H1 (cell line): Measurements from ENCODE around the gene TP53BP2. TPM values are rescaled to one million over a fixed set of nuclear protein-coding genes. Genes with fewer than 3 reads are reported as not detected.

Experiments
- CTCF ChIA-PET: fragments of 300-600 bp; sonication (Branson Sonifier 250); formaldehyde crosslinking; loops from one replicate; lab custom pipeline; 2021; ENCODE audit not compliant: partially characterized antibody; lab: Charles Lee
- POLR2A ChIA-PET: fragments of 300-600 bp; sonication (Branson Sonifier 250); formaldehyde crosslinking; loops from one replicate; lab custom pipeline; 2021; ENCODE audit warnings: inconsistent platforms; ENCODE audit not compliant: partially characterized antibody; lab: Charles Lee
- DNase-seq, 2 experiments: peaks; one replicate each; pipeline versions ENCODE4 v3.0.0 to v3.0.0-alpha.2; 2010 to 2022; ENCODE audit warnings: low spot score in 2 of 2, low read depth in 1 of 2, mixed read lengths in 1 of 2
- FAIRE-seq: peaks from 2 replicates; lab custom pipeline; 2011; peaks lifted over from hg19 to GRCh38; lab: Jason Lieb, UNC
- H2AFZ ChIP-seq: 2 replicates; pipeline ENCODE4 v1.8.1; 2012; ENCODE audit warnings: low read length, inconsistent platforms
- H2AK5ac ChIP-seq: 2 replicates; pipeline ENCODE4 v1.6.1; 2013; ENCODE audit warnings: low read depth, low read length
- H2BK120ac ChIP-seq: replicated peaks from 2 replicates; pipeline ENCODE3; 2013; ENCODE audit warnings: low read depth, low read length, inconsistent platforms
- H2BK12ac ChIP-seq: 2 replicates; pipeline ENCODE4 v1.6.1; 2013; ENCODE audit warnings: low read depth, low read length
- H2BK15ac ChIP-seq: 2 replicates; pipeline ENCODE4 v1.6.1; 2013; ENCODE audit warnings: low read length
- H2BK20ac ChIP-seq: 2 replicates; pipeline ENCODE4 v1.6.1; 2013; ENCODE audit warnings: low read length
- H2BK5ac ChIP-seq: 2 replicates; pipeline ENCODE4 v1.6.1; 2013; ENCODE audit warnings: low read depth, low read length
- H3K14ac ChIP-seq: 2 replicates; pipeline ENCODE4 v1.6.1; 2013; ENCODE audit warnings: inconsistent platforms; ENCODE audit not compliant: insufficient read length
- H3K18ac ChIP-seq: 2 replicates; pipeline ENCODE4 v1.6.1; 2013; ENCODE audit warnings: low read length; ENCODE audit errors: extremely low read depth
- H3K23ac ChIP-seq: 2 replicates; pipeline ENCODE4 v1.6.1; 2013; ENCODE audit warnings: inconsistent platforms; ENCODE audit not compliant: insufficient read length
- H3K23me2 ChIP-seq: 2 replicates; pipeline ENCODE4 v1.6.1; 2013; ENCODE audit warnings: low read depth, low read length
- H3K27ac ChIP-seq: 2 replicates; pipeline ENCODE4 v1.6.1; 2011; ENCODE audit warnings: low read depth, low read length, inconsistent platforms
- H3K27me3 ChIP-seq, 4 experiments: replicated peaks in 1 of 4; 1 replicate in 1 of 4; 2 replicates in 3 of 4; pipeline versions ENCODE4 v1.6.1 to v1.8.1; 2011 to 2013; ENCODE audit warnings: low read length in 3 of 4, mild to moderate bottlenecking in 3 of 4, inconsistent platforms in 2 of 4, mixed read lengths in 2 of 4, moderate library complexity in 1 of 4; ENCODE audit not compliant: control insufficient read depth in 3 of 4, insufficient read depth in 3 of 4; ENCODE audit errors: extremely low read depth in 1 of 4
- H3K36me3 ChIP-seq, 4 experiments: 2 replicates each; pipeline versions ENCODE4 v1.6.1 to v1.8.1; 2011 to 2013; ENCODE audit warnings: mild to moderate bottlenecking in 4 of 4, low read length in 3 of 4, moderate library complexity in 2 of 4, control low read depth in 1 of 4, inconsistent platforms in 1 of 4; ENCODE audit not compliant: insufficient read depth in 4 of 4, control insufficient read depth in 2 of 4
- H3K4ac ChIP-seq: replicated peaks from 2 replicates; pipeline ENCODE3; 2013; ENCODE audit warnings: low read length, low read depth, mixed read lengths, inconsistent platforms; ENCODE audit not compliant: insufficient read length
- H3K4me1 ChIP-seq, 4 experiments: replicated peaks in 1 of 4; 1 replicate in 1 of 4; 2 replicates in 3 of 4; pipeline versions ENCODE4 v1.6.1 to v1.8.1; 2011 to 2013; ENCODE audit warnings: low read length in 3 of 4, inconsistent platforms in 2 of 4, mixed read lengths in 1 of 4; ENCODE audit not compliant: insufficient read depth in 4 of 4, control insufficient read depth in 3 of 4
- H3K4me2 ChIP-seq, 2 experiments: 2 replicates each; pipeline versions ENCODE4 v1.6.1 to v1.8.1; 2011 to 2013; ENCODE audit warnings: low read depth in 2 of 2, low read length in 2 of 2, control low read depth in 1 of 2, inconsistent platforms in 1 of 2, mild to moderate bottlenecking in 1 of 2; ENCODE audit not compliant: insufficient read depth in 1 of 2
- H3K4me3 ChIP-seq, 4 experiments: fragments of 200-600, 300-600 bp in 1 of 4; sonication (generic), shearing (Covaris generic), sonication (Bioruptor Twin) in 1 of 4; 2 replicates each; pipeline versions ENCODE4 v1.5.1 to v1.8.1; 2011 to 2016; ENCODE audit warnings: low read length in 4 of 4, low read depth in 3 of 4, control low read depth in 2 of 4, inconsistent platforms in 2 of 4, mild to moderate bottlenecking in 2 of 4, mixed read lengths in 1 of 4, moderate library complexity in 1 of 4; ENCODE audit not compliant: insufficient read depth in 2 of 4; ENCODE audit errors: extremely low read depth in 1 of 4
- H3K56ac ChIP-seq: replicated peaks from 2 replicates; pipeline ENCODE3; 2013; ENCODE audit warnings: low read depth, mild to moderate bottlenecking, mixed read lengths, low read length, inconsistent platforms; ENCODE audit not compliant: insufficient read length
- H3K79me1 ChIP-seq: 2 replicates; pipeline ENCODE4 v1.6.1; 2013; ENCODE audit warnings: low read depth, low read length, control low read depth
- H3K79me2 ChIP-seq, 2 experiments: 2 replicates each; pipeline versions ENCODE4 v1.6.1 to v1.8.1; 2012 to 2013; ENCODE audit warnings: low read length in 2 of 2, mild to moderate bottlenecking in 2 of 2, inconsistent platforms in 1 of 2; ENCODE audit not compliant: insufficient read depth in 2 of 2, control insufficient read depth in 1 of 2
- H3K9ac ChIP-seq, 4 experiments: replicated peaks in 1 of 4; 1 replicate in 1 of 4; 2 replicates in 3 of 4; pipeline versions ENCODE4 v1.6.1 to v1.8.1; 2011 to 2013; ENCODE audit warnings: low read depth in 3 of 4, low read length in 3 of 4, control low read depth in 2 of 4, mild to moderate bottlenecking in 2 of 4, moderate library complexity in 2 of 4, inconsistent platforms in 1 of 4; ENCODE audit errors: extremely low read depth in 1 of 4
- H3K9me3 ChIP-seq, 2 experiments: 2 replicates each; pipeline versions ENCODE4 v1.6.1 to v1.8.1; 2012 to 2013; ENCODE audit warnings: mild to moderate bottlenecking in 2 of 2, moderate library complexity in 2 of 2, control low read depth in 1 of 2, inconsistent platforms in 1 of 2, low read depth in 1 of 2, low read length in 1 of 2, mixed read lengths in 1 of 2; ENCODE audit not compliant: insufficient read depth in 2 of 2
- H4K20me1 ChIP-seq, 2 experiments: replicated peaks in 1 of 2; 2 replicates each; pipeline versions ENCODE3 to v1.8.1; 2011 to 2013; ENCODE audit warnings: inconsistent platforms in 2 of 2, low read length in 2 of 2, mild to moderate bottlenecking in 1 of 2; ENCODE audit not compliant: insufficient read depth in 2 of 2, control insufficient read depth in 1 of 2
- H4K5ac ChIP-seq: 2 replicates; pipeline ENCODE4 v1.6.1; 2013; ENCODE audit warnings: low read length, low read depth, mixed read lengths, inconsistent platforms; ENCODE audit not compliant: insufficient read length
- H4K8ac ChIP-seq: 2 replicates; pipeline ENCODE4 v1.8.0; 2013; ENCODE audit warnings: mild to moderate bottlenecking, moderate library complexity, low read length, inconsistent platforms; ENCODE audit not compliant: insufficient read depth; ENCODE audit errors: extremely low read depth
- H4K91ac ChIP-seq: replicated peaks from 2 replicates; pipeline ENCODE3; 2013; ENCODE audit warnings: low read length, mixed read lengths, inconsistent platforms; ENCODE audit not compliant: insufficient read length
- ATF3 ChIP-seq: IDR thresholded peaks from 2 replicates; pipeline ENCODE4 v1.6.1; 2011; ENCODE audit warnings: low read depth, mild to moderate bottlenecking, low read length; ENCODE audit not compliant: insufficient read depth
- CREB1 ChIP-seq: IDR thresholded peaks from 2 replicates; pipeline ENCODE4 v1.6.1; 2012; ENCODE audit warnings: inconsistent platforms
- CTBP2 ChIP-seq: IDR thresholded peaks from 2 replicates; pipeline ENCODE4 v1.7.0; 2011; ENCODE audit warnings: borderline replicate concordance, mild to moderate bottlenecking, moderate library complexity, mixed read lengths, low read length; ENCODE audit not compliant: insufficient read depth, insufficient read length
- E2F6 ChIP-seq: IDR thresholded peaks from 2 replicates; pipeline ENCODE4 v1.6.1; 2012; ENCODE audit warnings: inconsistent platforms
- GTF2F1 ChIP-seq: IDR thresholded peaks from 2 replicates; pipeline ENCODE4 v1.6.1; 2012; ENCODE audit warnings: low read depth, low read length, improper control_type of control experiment, borderline replicate concordance
- JUND ChIP-seq: IDR thresholded peaks from 2 replicates; pipeline ENCODE4 v1.6.1; 2011; ENCODE audit warnings: mild to moderate bottlenecking, improper control_type of control experiment, low read length
- NRF1 ChIP-seq: IDR thresholded peaks from 2 replicates; pipeline ENCODE4 v1.6.1; 2011; ENCODE audit warnings: mild to moderate bottlenecking, low read depth, low read length, improper control_type of control experiment
- RAD21 ChIP-seq, 2 experiments: IDR thresholded peaks in 1 of 2; conservative IDR thresholded peaks in 1 of 2; 2 replicates each; pipeline ENCODE4 v1.6.1; 2011; ENCODE audit warnings: low read depth in 2 of 2, low read length in 2 of 2, improper control_type of control experiment in 1 of 2, inconsistent platforms in 1 of 2, mild to moderate bottlenecking in 1 of 2, moderate library complexity in 1 of 2
- SIRT6 ChIP-seq: IDR thresholded peaks from one replicate; pipeline ENCODE4 v1.7.1; 2012; ENCODE audit warnings: low read length, inconsistent platforms
- SP2 ChIP-seq: IDR thresholded peaks from 2 replicates; pipeline ENCODE4 v1.6.1; 2012; ENCODE audit warnings: mild to moderate bottlenecking, low read length, inconsistent platforms
- SUZ12 ChIP-seq: fragments of 200-600 bp; sonication (generic); IDR thresholded peaks from 2 replicates; pipeline ENCODE4 v1.6.1; 2012; ENCODE audit warnings: mild to moderate bottlenecking, inconsistent platforms, low read length, moderate library complexity, mixed read lengths
- WGBS, 2 experiments: shearing (Covaris generic) in 1 of 2; methylation state at CpG; one replicate each; pipeline versions ENCODE4 v1.1.6 to v1.1.7; 2013 to 2015; ENCODE audit warnings: low lambda C conversion rate in 2 of 2, mixed read lengths in 2 of 2, inconsistent platforms in 1 of 2, low coverage in 1 of 2, missing lambda C conversion rate in 1 of 2; ENCODE audit not compliant: insufficient replicate concordance in 2 of 2, insufficient coverage in 1 of 2, insufficient read length in 1 of 2; ENCODE audit errors: extremely low coverage in 1 of 2, missing lambda C conversion rate in 1 of 2; 5-methylcytosine and 5-hydroxymethylcytosine counted together
- polyA plus RNA-seq, 7 experiments: library from polyadenylated mRNA; depleted of rRNA in 3 of 7; stranded (reverse) in 5 of 7; unstranded in 2 of 7; fragments of >200 nt in 5 of 7; fragments of 200-250 nt in 2 of 7; gene quantifications; 1 replicate in 5 of 7; 2 replicates in 1 of 7; 4 replicates in 1 of 7; pipeline versions ENCODE4 v1.2.1 to v1.2.3, GENCODE V29; 2011 to 2013; ENCODE audit warnings: missing spikeins in 2 of 7, mixed read lengths in 2 of 7
- total RNA-seq: library from RNA; stranded (reverse); fragmentation: NEBNext Ultra II Directional; extraction: Animal tissue kit (Norgen Biotek cat#: 25700); gene quantifications from 2 replicates; pipeline ENCODE4 v1.2.1, GENCODE V29; 2021

The TP53BP2 gene
- total and polyA plus RNA-seq, 2 of the 8 experiments (the other 6 are each of a cell fraction or from before 2014, with no cell fraction given), result 18.0 to 38.7 TPM

GRCh38 chr1:223859058-223859457, 13.3 kb upstream of the TP53BP2 start:
- ChIA-PET POLR2A (interaction anchor here (2.9 kb wide), 1 partner anchor 13 kb away, joined by 21 read pairs; the partner anchor contains the start of gene TP53BP2), CTCF (interaction anchor here (0.5 kb wide), 1 partner anchor 80 kb away, joined by 3 read pairs; no protein-coding TSS in a partner anchor)
- Histone ChIP-seq H2BK12ac (no peak overlapping the region), H3K4me1 (no peaks in the 10 kb centered on the region), H3K56ac (no peak overlapping the region), H2AFZ (no peak overlapping the region), H3K4me2 (no peak overlapping the region), H3K23ac (no peak overlapping the region), H2BK5ac (no peak overlapping the region), H2BK20ac (no peak overlapping the region), H3K27ac (no peak overlapping the region), H3K79me2 (no peaks in the 10 kb centered on the region), H3K79me1 (no peaks in the 10 kb centered on the region), H4K5ac (no peak overlapping the region), H3K18ac (no peak overlapping the region), H3K4me3 (no peak overlapping the region), H2AK5ac (no peak overlapping the region), H4K91ac (no peak overlapping the region), H3K14ac (no peak overlapping the region), H2BK120ac (no peak overlapping the region), H2BK15ac (no peak overlapping the region), H3K36me3 (no peaks in the 10 kb centered on the region), H3K4ac (no peak overlapping the region), H3K9me3 (no peaks in the 10 kb centered on the region), H3K27me3 (no peaks in the 10 kb centered on the region), H3K9ac (no peak overlapping the region), H4K20me1 (no peaks in the 10 kb centered on the region), H4K8ac (no peak overlapping the region), H3K23me2 (no peaks in the 10 kb centered on the region)
- no peak for TF ChIP-seq SIRT6
- TF ChIP-seq SP2, result no peak
- TF ChIP-seq JUND, result no peak
- TF ChIP-seq ATF3, result no peak
- TF ChIP-seq NRF1, result no peak
- TF ChIP-seq E2F6, result no peak
- no peak for TF ChIP-seq CREB1
- no peak for TF ChIP-seq GTF2F1
- TF ChIP-seq RAD21 (IDR thresholded peaks at IDR 0.05 in 1 of 2, conservative IDR thresholded peaks at IDR 0.05 in 1 of 2; ENCODE audit: low read depth in 2 of 2, low read length in 2 of 2), result no peak
- no peak for TF ChIP-seq SUZ12
- TF ChIP-seq CTBP2, result no peak
- FAIRE-seq, result no peak
- no peak for DNase-seq
- WGBS, 2 experiments, result 85% methylated on average over 8 of the region's 8 CpGs; no CpG with 5 or more reads in 1 of the 2 experiments
